Measurements from ENCODE around the gene TCEA3. TPM values are rescaled to one million over a fixed set of nuclear protein-coding genes. Genes with fewer than 3 reads are reported as not detected.

The TCEA3 gene
- total RNA-seq, 1 experiment from 2014 or later = 2.1 TPM

GRCh38 chr1:23331713-23332112 is 92.8 kb downstream of the TCEA3 start:
- DNase-seq (ENCODE audit: low spot score) = no peak

Other genes with a start within 250 kb of the TCEA3 start
- 0.83 and 1.0 TPM in 2 replicates for gene HTR1D, start 207.2 kb downstream of the TCEA3 start, total RNA-seq (2014; rRNA removed; shearing (Covaris generic))
- 101 and 130 TPM in 2 replicates for gene HNRNPR, start 80.5 kb downstream of the TCEA3 start, total RNA-seq (2014; rRNA removed; shearing (Covaris generic))
- gene ZNF436, start 54.9 kb downstream of the TCEA3 start, total RNA-seq (2014; rRNA removed; shearing (Covaris generic)) = 2.7 and 2.9 TPM in 2 replicates
- 3.1 and 4.3 TPM in 2 replicates for gene ASAP3, start 59.4 kb upstream of the TCEA3 start, total RNA-seq (2014; rRNA removed; shearing (Covaris generic))
- gene E2F2, start 106.5 kb upstream of the TCEA3 start, total RNA-seq (2014; rRNA removed; shearing (Covaris generic)) = 4.7 TPM in 2 replicates
- 1.3 and 3.4 TPM in 2 replicates for gene ID3, start 134.8 kb upstream of the TCEA3 start, total RNA-seq (2014; rRNA removed; shearing (Covaris generic))

All from HT-29 (cell line).